HG03457 (cell line): ENCODE data around the gene DAP.
A peak's percentile ranks its signal among the peaks of the same experiment; 100 is the strongest.
"Not testable (repeated sequence)": the region's sequence is repeated elsewhere in the genome, so short reads cannot be mapped to it uniquely, and the experiment has no call there.

Source experiments
- ATAC-seq: cut with Tn5 transposase; IDR thresholded peaks from one replicate; pipeline ENCODE4 v1.9.1; 2021; ENCODE audit warnings: moderate number of reproducible peaks; ENCODE audit not compliant: unreplicated experiment

Gene DAP

GRCh38 chr5:10761185-10761932, at the start of gene DAP:
DAP (minus strand) TSS chr5:10761234; CDS start chr5:10761068, 166 bp downstream.
- peak; percentile 66 for ATAC-seq

GRCh38 chr5:10808347-10809226, 47.6 kb upstream of the DAP start:
- no peak for ATAC-seq

GRCh38 chr5:10801931-10802666, 41.1 kb upstream of the DAP start:
- ATAC-seq: no peak

- ATAC-seq: no peak
Measured at GRCh38 chr5:10800852-10801251, 39.8 kb upstream of the DAP start.

GRCh38 chr5:10797261-10797660, 36.2 kb upstream of the DAP start:
- no peak for ATAC-seq

GRCh38 chr5:10793785-10794184, 32.8 kb upstream of the DAP start:
- no peak for ATAC-seq

GRCh38 chr5:10792336-10792735, 31.3 kb upstream of the DAP start:
- ATAC-seq: no peak

GRCh38 chr5:10789726-10790125, 28.7 kb upstream of the DAP start:
- no peak for ATAC-seq

GRCh38 chr5:10789021-10789420, 28.0 kb upstream of the DAP start:
- no peak for ATAC-seq

- ATAC-seq: no peak
Measured at GRCh38 chr5:10788358-10788757, 27.3 kb upstream of the DAP start.

GRCh38 chr5:10786835-10787234, 25.8 kb upstream of the DAP start:
- ATAC-seq: no peak

- ATAC-seq: not testable (repeated sequence)
Measured at GRCh38 chr5:10780208-10780607, 19.2 kb upstream of the DAP start.

- ATAC-seq: no peak
Measured at GRCh38 chr5:10779592-10779991, 18.6 kb upstream of the DAP start.

GRCh38 chr5:10778179-10778910, 17.3 kb upstream of the DAP start:
- no peak for ATAC-seq

GRCh38 chr5:10775646-10776045, 14.6 kb upstream of the DAP start:
- no peak for ATAC-seq

- no peak for ATAC-seq
Measured at GRCh38 chr5:10772901-10773585, 12.0 kb upstream of the DAP start.

GRCh38 chr5:10768328-10768899, 7.4 kb upstream of the DAP start:
- no peak for ATAC-seq

GRCh38 chr5:10762776-10763500, 1.9 kb upstream of the DAP start:
- no peak for ATAC-seq
